Vagina (tissue), 2 donors: ENCODE data around the gene ANXA3.

Experiments used
- CTCF ChIP-seq, 3 experiments: fragments of 450-650 bp in 2 of 3; fragments of 200-600 bp in 1 of 3; sonication (generic) in 1 of 3; IDR thresholded peaks; one replicate each; pipeline ENCODE4 v1.5.1; 2017 to 2019; ENCODE audit warnings: antibody characterized with exemption in 3 of 3, mild to moderate bottlenecking in 2 of 3, moderate library complexity in 2 of 3
- POLR2A ChIP-seq, 2 donors: fragments of 450-650 bp; IDR thresholded peaks; one replicate each; pipeline ENCODE4 v1.6.1; 2017; ENCODE audit warnings: antibody characterized with exemption in 2 of 2, mild to moderate bottlenecking in 2 of 2, moderate library complexity in 2 of 2

GRCh38 chr4:78642934-78643333, 91.4 kb downstream of the ANXA3 start:
- TF ChIP-seq CTCF (IDR thresholded peaks at IDR 0.05) (no peak), POLR2A (IDR thresholded peaks at IDR 0.05) (no peak)
